ENCODE measurements around the gene BUD13. TPM values are rescaled to one million over a fixed set of nuclear protein-coding genes. Genes with fewer than 3 reads are reported as not detected.

Gene BUD13
- total RNA-seq, 1 experiment from 2014 or later = 10.4 TPM

GRCh38 chr11:116812109-116812508 is 39.3 kb upstream of the BUD13 start:
- H3K4me1 Mint-ChIP-seq (ENCODE audit: low read depth, unreplicated experiment) = peaks cover 8% of the 10 kb centered on the region
- peaks cover 23% of the 10 kb centered on the region for H3K27me3 Mint-ChIP-seq (ENCODE audit: unreplicated experiment)
- TF ChIP-seq CTCF (IDR thresholded peaks at IDR 0.05; ENCODE audit: unreplicated experiment) = no peak
- no peak for DNase-seq
- no peak overlapping the region for H3K27ac Mint-ChIP-seq (ENCODE audit: unreplicated experiment)
- CTCF ChIA-PET = no interaction called here
- no peaks in the 10 kb centered on the region for H3K9me3 Mint-ChIP-seq (ENCODE audit: low read depth, unreplicated experiment)
- no peak overlapping the region for H3K4me3 Mint-ChIP-seq (ENCODE audit: low read depth, unreplicated experiment)
- H3K36me3 Mint-ChIP-seq (ENCODE audit: insufficient read depth, unreplicated experiment) = peaks cover 5% of the 10 kb centered on the region
- no TSS peak for BruUV-seq (replicated peaks)
- intact Hi-C loops (cut with micrococcal nuclease; ENCODE audit: unreplicated experiment) = no loop called here

- peaks cover 8% of the 10 kb centered on the region for H3K4me1 Mint-ChIP-seq (ENCODE audit: low read depth, unreplicated experiment)
- no peak overlapping the region for H3K27ac Mint-ChIP-seq (ENCODE audit: unreplicated experiment)
- TF ChIP-seq CTCF (IDR thresholded peaks at IDR 0.05; ENCODE audit: unreplicated experiment) = no peak
- no peak overlapping the region for H3K4me3 Mint-ChIP-seq (ENCODE audit: low read depth, unreplicated experiment)
- no peak for DNase-seq
- no TSS peak for BruUV-seq (replicated peaks)
- peaks cover 5% of the 10 kb centered on the region for H3K36me3 Mint-ChIP-seq (ENCODE audit: insufficient read depth, unreplicated experiment)
- peaks cover 20% of the 10 kb centered on the region for H3K27me3 Mint-ChIP-seq (ENCODE audit: unreplicated experiment)
- CTCF ChIA-PET = interaction anchor here (0.7 kb wide), 1 partner anchor 79 kb away, joined by 5 read pairs; no protein-coding TSS in a partner anchor
- intact Hi-C loops (cut with micrococcal nuclease; ENCODE audit: unreplicated experiment) = no loop called here
- H3K9me3 Mint-ChIP-seq (ENCODE audit: low read depth, unreplicated experiment) = no peaks in the 10 kb centered on the region
Measured at GRCh38 chr11:116811194-116811593, 38.4 kb upstream of the BUD13 start.

GRCh38 chr11:116808262-116809175 is 35.7 kb upstream of the BUD13 start:
- CTCF ChIA-PET = interaction anchor here (0.7 kb wide), 1 partner anchor 370 kb away, joined by 3 read pairs; the partner anchor contains the start of gene SIDT2
- H3K4me1 Mint-ChIP-seq (ENCODE audit: low read depth, unreplicated experiment) = peaks cover 8% of the 10 kb centered on the region
- peaks cover 10% of the 10 kb centered on the region for H3K27me3 Mint-ChIP-seq (ENCODE audit: unreplicated experiment)
- no TSS peak for BruUV-seq (replicated peaks)
- no peak overlapping the region for H3K4me3 Mint-ChIP-seq (ENCODE audit: low read depth, unreplicated experiment)
- no peak for TF ChIP-seq CTCF (IDR thresholded peaks at IDR 0.05; ENCODE audit: unreplicated experiment)
- H3K36me3 Mint-ChIP-seq (ENCODE audit: insufficient read depth, unreplicated experiment) = no peaks in the 10 kb centered on the region
- DNase-seq = no peak
- no peak overlapping the region for H3K27ac Mint-ChIP-seq (ENCODE audit: unreplicated experiment)
- H3K9me3 Mint-ChIP-seq (ENCODE audit: low read depth, unreplicated experiment) = no peaks in the 10 kb centered on the region
- intact Hi-C loops (cut with micrococcal nuclease; ENCODE audit: unreplicated experiment) = no loop called here

GRCh38 chr11:116807601-116808261 is 34.9 kb upstream of the BUD13 start:
- intact Hi-C loops (cut with micrococcal nuclease; ENCODE audit: unreplicated experiment) = no loop called here
- Mint-ChIP-seq H3K4me1 (ENCODE audit: low read depth, unreplicated experiment) (peaks cover 8% of the 10 kb centered on the region), H3K4me3 (ENCODE audit: low read depth, unreplicated experiment) (no peak overlapping the region), H3K9me3 (ENCODE audit: low read depth, unreplicated experiment) (no peaks in the 10 kb centered on the region), H3K27ac (ENCODE audit: unreplicated experiment) (no peak overlapping the region), H3K27me3 (ENCODE audit: unreplicated experiment) (peaks cover 12% of the 10 kb centered on the region), H3K36me3 (ENCODE audit: insufficient read depth, unreplicated experiment) (no peaks in the 10 kb centered on the region)
- CTCF ChIA-PET = interaction anchor here (0.7 kb wide), 1 partner anchor 371 kb away, joined by 3 read pairs; the partner anchor contains the start of gene SIDT2
- BruUV-seq (replicated peaks) = no TSS peak
- TF ChIP-seq CTCF (IDR thresholded peaks at IDR 0.05; ENCODE audit: unreplicated experiment) = no peak
- no peak for DNase-seq
